Stomach smooth muscle (tissue), 2 donors: Measurements from ENCODE around the gene LTO1.
"Not testable (repeated sequence)": the region's sequence is repeated elsewhere in the genome, so short reads cannot be mapped to it uniquely, and the experiment has no call there.

Experiments
- H3K27ac ChIP-seq: one replicate; pipeline ENCODE4 v1.7.0; 2013; ENCODE audit warnings: mild to moderate bottlenecking, low read length, inconsistent platforms
- H3K27me3 ChIP-seq, 2 donors: one replicate each; pipeline ENCODE4 v1.7.0; 2013; ENCODE audit warnings: low read length in 2 of 2; ENCODE audit not compliant: insufficient read depth in 2 of 2, control insufficient read depth in 1 of 2
- H3K36me3 ChIP-seq, 2 donors: one replicate each; pipeline ENCODE4 v1.7.0; 2013; ENCODE audit warnings: low read length in 2 of 2; ENCODE audit not compliant: control insufficient read depth in 2 of 2, insufficient read depth in 2 of 2
- H3K4me1 ChIP-seq: one replicate; pipeline ENCODE4 v1.7.0; 2013; ENCODE audit warnings: low read length; ENCODE audit not compliant: control insufficient read depth, insufficient read depth
- H3K4me3 ChIP-seq, 2 donors: one replicate each; pipeline ENCODE4 v1.7.0; 2013; ENCODE audit warnings: low read length in 2 of 2
- H3K9ac ChIP-seq, 2 donors: one replicate each; pipeline ENCODE4 v1.7.0; 2013; ENCODE audit warnings: low read length in 2 of 2, mild to moderate bottlenecking in 1 of 2
- H3K9me3 ChIP-seq, 2 donors: one replicate each; pipeline ENCODE4 v1.7.0; 2013; ENCODE audit warnings: low read length in 2 of 2; ENCODE audit not compliant: control insufficient read depth in 2 of 2
- donor health status: healthy.
- donor health status: Pancreatic carcinoma.

The LTO1 gene

DNA sequence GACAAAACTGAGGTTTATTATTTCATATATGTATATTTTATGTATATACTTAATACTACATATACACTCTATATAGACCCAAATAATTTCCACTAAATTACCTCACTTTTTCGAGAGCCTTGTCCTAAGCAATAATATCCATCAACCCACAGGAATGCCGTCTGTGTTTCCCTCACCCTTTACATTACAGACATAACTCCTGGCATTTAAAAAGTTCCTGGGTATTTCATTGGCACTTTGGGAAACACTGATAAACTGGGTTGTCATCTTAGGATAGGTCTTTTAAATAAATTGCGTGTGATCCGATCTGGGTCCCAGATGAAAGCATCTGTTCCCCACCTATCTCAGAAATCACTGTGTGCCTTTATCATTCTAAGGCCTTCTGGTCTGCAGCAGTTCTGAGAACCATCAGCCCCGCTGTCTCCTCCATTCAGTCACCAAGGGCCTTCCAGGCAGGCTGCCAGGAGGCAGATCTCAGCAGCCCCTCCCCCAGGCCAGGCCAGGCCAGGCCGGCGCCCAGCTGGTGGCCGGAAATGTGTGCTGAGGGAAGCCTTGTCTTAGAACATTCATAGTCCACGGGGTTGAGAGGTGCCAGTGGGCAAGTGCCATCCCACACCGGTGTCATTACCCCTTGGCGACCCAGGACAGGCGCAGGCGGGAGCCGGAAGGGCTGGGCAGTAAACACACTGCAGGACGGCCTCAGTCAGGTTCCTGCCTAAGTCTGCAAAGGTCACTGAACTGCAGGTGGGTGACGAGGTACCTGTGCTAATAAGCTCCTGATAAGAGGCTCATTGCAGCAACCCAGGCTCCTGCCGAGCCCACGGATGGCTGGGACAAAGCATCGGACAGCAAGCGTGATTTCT, 25.4 kb upstream of the LTO1 start:
- Histone ChIP-seq H3K36me3 (no peaks in the 10 kb centered on the region), H3K27me3 (peaks cover 43 to 54% of the 10 kb centered on the region in 2 donors), H3K9ac (no peak overlapping the region), H3K4me3 (no peak overlapping the region), H3K4me1 (peaks cover 6% of the 10 kb centered on the region), H3K27ac (no peak overlapping the region), H3K9me3 (no peaks in the 10 kb centered on the region)

DNA sequence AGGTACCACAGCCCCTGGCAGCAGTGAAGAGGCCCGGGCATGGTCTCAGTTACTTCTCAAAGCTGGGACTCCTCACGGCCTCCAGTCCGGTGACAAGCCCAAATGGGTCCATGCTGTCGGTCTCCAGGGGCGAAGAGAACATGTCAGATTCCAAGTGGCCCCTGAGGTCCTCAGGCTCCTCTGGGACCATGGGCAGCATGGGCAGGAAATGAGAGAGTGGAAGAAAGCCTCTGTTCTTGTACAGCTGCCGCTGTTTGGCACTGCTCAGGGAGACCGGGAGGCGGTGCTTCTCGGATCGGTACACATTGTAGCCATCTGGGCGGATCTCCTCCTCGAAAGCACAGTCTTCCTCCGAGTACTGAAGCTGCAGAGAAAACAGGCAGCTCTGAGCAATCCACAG, 24.1 kb upstream of the LTO1 start:
- no peak overlapping the region for H3K4me3 ChIP-seq
- no peaks in the 10 kb centered on the region for H3K9me3 ChIP-seq
- H3K27me3 ChIP-seq: peaks cover 41% of the 10 kb centered on the region in 2 donors
- no peak overlapping the region for H3K9ac ChIP-seq
- H3K4me1 ChIP-seq: peaks cover 2% of the 10 kb centered on the region
- H3K27ac ChIP-seq: no peak overlapping the region
- no peaks in the 10 kb centered on the region for H3K36me3 ChIP-seq

DNA sequence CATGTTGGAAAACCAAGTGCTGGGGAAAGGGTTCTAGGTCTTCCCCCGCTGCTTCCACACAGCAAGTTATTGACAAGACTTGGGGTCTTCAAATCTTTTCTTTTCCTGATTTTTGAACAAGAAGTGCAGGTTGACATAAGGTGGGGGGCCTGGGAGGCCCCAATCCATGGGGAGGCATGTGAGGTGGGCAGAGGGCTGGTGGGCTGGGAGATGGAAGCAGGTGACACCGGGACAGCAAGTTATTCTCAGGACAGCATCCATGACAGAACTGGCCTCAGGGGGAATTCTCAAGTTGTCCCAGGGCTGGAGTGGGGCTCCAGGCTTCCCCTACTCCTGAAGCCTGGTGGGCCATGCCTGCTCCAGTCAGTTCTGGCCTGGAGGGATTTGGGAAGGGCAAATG, 23.2 kb upstream of the LTO1 start:
- Histone ChIP-seq H3K27me3 (peaks cover 39 to 45% of the 10 kb centered on the region in 2 donors), H3K4me3 (no peak overlapping the region), H3K27ac (no peak overlapping the region), H3K36me3 (no peaks in the 10 kb centered on the region), H3K4me1 (no peaks in the 10 kb centered on the region), H3K9ac (no peak overlapping the region), H3K9me3 (no peaks in the 10 kb centered on the region)

DNA sequence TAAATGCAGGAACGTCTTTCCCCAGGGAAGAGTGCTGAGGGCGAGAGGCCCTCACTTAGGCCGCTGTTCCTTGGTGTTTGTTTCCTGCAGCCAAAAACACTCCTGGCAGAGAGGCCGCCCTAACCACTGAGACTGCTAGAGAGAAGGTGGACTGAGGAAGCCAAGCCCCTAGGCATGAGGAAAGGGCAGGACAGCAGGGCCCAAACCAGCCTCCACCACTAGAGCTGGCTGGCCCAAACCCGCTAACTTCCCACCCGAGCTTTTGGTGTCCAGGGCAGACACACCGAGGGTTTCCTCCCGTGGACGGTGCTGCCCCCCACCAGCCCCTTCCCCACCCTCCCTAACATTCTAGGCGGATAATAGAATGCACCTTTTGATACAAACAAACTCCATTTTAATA, 22.7 kb upstream of the LTO1 start:
- Histone ChIP-seq H3K9ac (no peak overlapping the region), H3K27ac (no peak overlapping the region), H3K36me3 (no peaks in the 10 kb centered on the region), H3K4me1 (no peaks in the 10 kb centered on the region), H3K4me3 (no peak overlapping the region), H3K9me3 (no peaks in the 10 kb centered on the region), H3K27me3 (peaks cover 35 to 42% of the 10 kb centered on the region in 2 donors)

DNA sequence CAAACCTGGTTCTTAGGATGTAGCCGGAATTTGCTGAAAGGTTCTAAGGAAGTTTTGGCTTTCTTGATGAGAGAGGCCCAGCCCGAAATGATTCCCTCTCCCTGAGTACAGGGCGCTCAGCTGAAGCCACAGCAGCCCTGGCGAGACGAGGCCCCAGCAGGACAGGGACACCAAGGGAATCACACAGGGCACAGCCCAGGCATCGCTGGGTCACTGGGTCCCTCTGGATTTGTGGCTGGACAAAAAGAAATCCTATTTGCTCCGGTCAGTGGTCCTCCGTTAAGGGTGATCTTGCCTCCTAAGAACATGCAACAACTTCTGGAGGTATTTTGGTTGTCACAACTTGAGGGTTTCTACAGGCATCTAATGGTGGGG, 22.3 kb upstream of the LTO1 start:
- H3K4me3 ChIP-seq: no peak overlapping the region
- H3K36me3 ChIP-seq: no peaks in the 10 kb centered on the region

DNA sequence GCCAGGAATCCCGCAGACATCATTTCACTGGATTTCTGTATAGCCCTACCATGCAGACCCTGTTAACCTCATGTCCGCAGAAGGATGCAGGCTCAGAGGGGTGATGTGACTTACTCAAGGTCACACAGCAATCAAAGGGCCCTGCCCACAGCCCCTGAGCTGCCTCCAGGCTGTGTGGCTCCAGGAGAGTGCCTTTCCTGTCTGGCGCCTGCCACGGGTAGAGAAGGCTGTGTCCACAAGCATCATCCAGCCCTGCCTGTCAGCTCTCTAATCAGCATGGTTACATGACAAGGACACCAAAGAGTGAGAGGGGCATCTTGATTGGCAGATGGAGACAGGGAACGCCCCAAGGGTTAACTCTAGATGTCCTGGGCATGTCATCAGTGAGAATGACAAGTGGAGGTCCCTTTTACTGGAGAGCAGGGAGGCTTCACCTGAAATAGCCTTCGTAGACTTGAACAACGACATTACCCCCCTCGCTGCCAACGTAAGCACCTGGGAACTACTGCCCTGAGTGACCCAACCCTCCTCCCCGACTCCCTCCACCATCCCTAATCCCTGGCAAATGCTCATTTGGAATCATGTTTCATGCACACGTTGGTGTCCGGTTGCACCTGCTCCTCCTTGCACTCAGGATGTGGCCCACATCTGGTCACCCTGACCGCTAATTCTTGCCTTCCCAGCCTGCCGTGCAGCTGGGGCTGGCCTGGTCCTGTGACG, 21.8 kb upstream of the LTO1 start:
- H3K27ac ChIP-seq: no peak overlapping the region
- H3K4me3 ChIP-seq: no peak overlapping the region
- no peaks in the 10 kb centered on the region for H3K9me3 ChIP-seq
- H3K36me3 ChIP-seq: no peaks in the 10 kb centered on the region
- H3K9ac ChIP-seq: no peak overlapping the region
- no peaks in the 10 kb centered on the region for H3K4me1 ChIP-seq
- H3K27me3 ChIP-seq: peaks cover 28 to 36% of the 10 kb centered on the region in 2 donors

More for the DNA sequence above, 22.3 kb upstream of the LTO1 start:
- H3K9ac ChIP-seq: no peak overlapping the region
- H3K27me3 ChIP-seq: peaks cover 31 to 38% of the 10 kb centered on the region in 2 donors
- H3K9me3 ChIP-seq: no peaks in the 10 kb centered on the region
- no peaks in the 10 kb centered on the region for H3K4me1 ChIP-seq
- H3K27ac ChIP-seq: no peak overlapping the region

DNA sequence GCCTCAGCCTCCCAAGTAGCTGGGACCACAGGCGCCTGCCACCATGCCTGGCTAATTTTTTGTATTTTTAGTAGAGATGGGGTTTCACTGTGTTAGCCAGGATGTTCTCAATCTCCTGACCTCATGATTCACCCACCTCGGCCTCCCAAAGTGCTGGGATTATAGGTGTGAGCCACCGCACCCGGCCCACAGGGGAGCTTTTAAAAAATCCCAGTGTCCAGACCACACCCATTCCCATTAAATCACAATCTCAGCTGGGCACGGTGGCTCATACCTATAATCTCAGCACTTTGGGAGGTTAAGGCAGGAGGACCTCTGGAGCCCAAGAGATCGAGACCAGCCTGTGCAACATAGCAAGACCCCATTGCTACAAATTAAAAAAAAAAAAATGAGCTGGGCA, 20.8 kb upstream of the LTO1 start:
- not testable (repeated sequence) for H3K9ac ChIP-seq, H3K27ac ChIP-seq, H3K36me3 ChIP-seq, H3K4me3 ChIP-seq, H3K4me1 ChIP-seq, H3K9me3 ChIP-seq
- peaks cover 22 to 31% of the 10 kb centered on the region in 2 donors for H3K27me3 ChIP-seq

DNA sequence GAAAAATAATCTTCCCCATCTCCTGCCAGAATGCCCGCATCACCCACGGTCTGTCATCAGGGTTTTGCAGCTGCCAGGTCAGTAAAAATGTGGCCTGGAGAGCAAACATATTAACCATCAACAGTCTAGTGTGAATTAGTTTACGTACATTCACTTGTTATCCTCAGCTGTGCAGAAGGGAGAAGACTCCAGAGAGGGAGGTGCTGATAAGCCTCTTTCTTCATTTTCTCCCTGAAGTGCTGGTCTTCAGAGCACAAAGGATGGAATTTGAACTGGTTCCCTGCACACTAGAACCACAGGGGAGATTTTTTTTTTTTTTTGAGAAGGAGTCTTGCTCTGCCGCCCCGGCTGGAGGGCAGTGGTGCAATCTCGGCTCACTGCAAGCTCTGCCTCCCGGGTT, 20.4 kb upstream of the LTO1 start:
- H3K36me3 ChIP-seq: no peaks in the 10 kb centered on the region

DNA sequence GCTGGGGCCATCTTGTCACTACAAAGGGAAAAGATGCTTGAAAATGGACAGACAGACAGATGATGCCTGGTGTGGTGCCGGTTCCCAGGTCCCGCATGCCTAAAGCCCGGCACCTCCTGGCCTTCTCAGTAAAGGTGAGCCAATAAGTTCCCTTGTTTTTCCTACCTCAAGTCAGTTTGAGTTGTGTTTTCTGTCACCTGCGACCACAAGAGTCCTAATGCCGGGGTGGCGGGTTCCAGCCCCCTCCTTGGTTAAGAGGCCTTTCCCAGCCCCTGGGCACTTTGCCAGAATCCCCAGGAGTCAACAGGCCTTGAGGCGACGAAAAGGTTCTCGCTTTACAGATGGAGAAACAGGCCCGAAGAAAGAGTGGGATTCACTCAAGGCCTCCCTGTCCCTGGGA, 19.6 kb upstream of the LTO1 start:
- H3K4me3 ChIP-seq: no peak overlapping the region
- H3K36me3 ChIP-seq: no peaks in the 10 kb centered on the region
- peaks cover 15 to 23% of the 10 kb centered on the region in 2 donors for H3K27me3 ChIP-seq
- H3K9me3 ChIP-seq: no peaks in the 10 kb centered on the region
- H3K27ac ChIP-seq: no peak overlapping the region
- H3K4me1 ChIP-seq: no peaks in the 10 kb centered on the region
- H3K9ac ChIP-seq: no peak overlapping the region

More for the DNA sequence above, 20.4 kb upstream of the LTO1 start:
- no peaks in the 10 kb centered on the region for H3K4me1 ChIP-seq
- no peak overlapping the region for H3K4me3 ChIP-seq
- H3K9ac ChIP-seq: no peak overlapping the region
- no peaks in the 10 kb centered on the region for H3K9me3 ChIP-seq
- H3K27ac ChIP-seq: no peak overlapping the region
- peaks cover 18 to 27% of the 10 kb centered on the region in 2 donors for H3K27me3 ChIP-seq

DNA sequence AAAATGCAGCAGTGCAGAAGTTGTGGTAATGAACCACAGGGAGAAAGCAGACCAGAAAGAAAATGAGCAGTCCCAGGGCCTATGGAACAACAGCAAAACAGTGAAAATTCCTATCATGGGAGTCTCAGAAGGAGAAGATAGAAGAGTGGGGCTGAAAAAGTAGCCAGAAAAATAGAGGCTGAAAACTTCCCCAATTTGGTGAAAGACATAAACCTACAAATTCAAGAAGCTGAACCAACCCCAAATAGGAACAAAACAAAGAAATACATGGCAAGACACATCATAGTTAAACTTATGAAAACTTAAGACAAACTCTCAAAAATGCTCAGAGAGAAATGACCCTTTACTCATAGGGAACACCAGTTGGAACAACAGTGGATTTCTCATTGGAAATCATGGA, 17.3 kb upstream of the LTO1 start:
- no peak overlapping the region for H3K4me3 ChIP-seq
- H3K9me3 ChIP-seq: no peaks in the 10 kb centered on the region
- H3K27me3 ChIP-seq: peaks cover 13 to 17% of the 10 kb centered on the region in 2 donors
- no peak overlapping the region for H3K9ac ChIP-seq
- no peak overlapping the region for H3K27ac ChIP-seq
- no peaks in the 10 kb centered on the region for H3K4me1 ChIP-seq
- H3K36me3 ChIP-seq: no peaks in the 10 kb centered on the region

DNA sequence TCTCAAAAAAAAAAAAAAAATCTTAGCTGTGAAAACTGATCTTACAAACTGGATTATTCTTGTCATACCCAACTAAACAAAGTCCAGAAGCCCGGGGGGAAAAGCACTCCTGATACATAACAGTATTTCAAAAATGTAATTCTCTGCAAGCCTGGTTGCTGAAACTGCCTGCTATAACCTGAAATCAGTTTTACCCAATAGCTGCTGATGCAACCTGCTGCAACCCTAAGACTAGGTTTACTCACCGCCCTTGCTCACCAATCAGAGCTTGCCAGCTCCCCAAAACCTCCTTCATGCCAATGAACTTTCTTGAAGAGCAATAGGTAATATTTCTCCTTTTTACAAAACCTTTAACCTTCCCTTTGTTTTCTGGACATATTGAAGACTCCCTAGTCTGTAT, 16.3 kb upstream of the LTO1 start:
- Histone ChIP-seq H3K27ac (no peak overlapping the region), H3K9me3 (no peaks in the 10 kb centered on the region), H3K27me3 (peaks cover 9% of the 10 kb centered on the region in 2 donors), H3K4me1 (no peaks in the 10 kb centered on the region), H3K36me3 (no peaks in the 10 kb centered on the region), H3K9ac (no peak overlapping the region), H3K4me3 (no peak overlapping the region)
